HG03108 (cell line): ENCODE measurements around the gene TTC7B.

Experiments
- ATAC-seq: cut with Tn5 transposase; IDR thresholded peaks from one replicate; pipeline ENCODE4 v1.9.1; 2021; ENCODE audit warnings: moderate library complexity; ENCODE audit not compliant: unreplicated experiment

The TTC7B gene

DNA sequence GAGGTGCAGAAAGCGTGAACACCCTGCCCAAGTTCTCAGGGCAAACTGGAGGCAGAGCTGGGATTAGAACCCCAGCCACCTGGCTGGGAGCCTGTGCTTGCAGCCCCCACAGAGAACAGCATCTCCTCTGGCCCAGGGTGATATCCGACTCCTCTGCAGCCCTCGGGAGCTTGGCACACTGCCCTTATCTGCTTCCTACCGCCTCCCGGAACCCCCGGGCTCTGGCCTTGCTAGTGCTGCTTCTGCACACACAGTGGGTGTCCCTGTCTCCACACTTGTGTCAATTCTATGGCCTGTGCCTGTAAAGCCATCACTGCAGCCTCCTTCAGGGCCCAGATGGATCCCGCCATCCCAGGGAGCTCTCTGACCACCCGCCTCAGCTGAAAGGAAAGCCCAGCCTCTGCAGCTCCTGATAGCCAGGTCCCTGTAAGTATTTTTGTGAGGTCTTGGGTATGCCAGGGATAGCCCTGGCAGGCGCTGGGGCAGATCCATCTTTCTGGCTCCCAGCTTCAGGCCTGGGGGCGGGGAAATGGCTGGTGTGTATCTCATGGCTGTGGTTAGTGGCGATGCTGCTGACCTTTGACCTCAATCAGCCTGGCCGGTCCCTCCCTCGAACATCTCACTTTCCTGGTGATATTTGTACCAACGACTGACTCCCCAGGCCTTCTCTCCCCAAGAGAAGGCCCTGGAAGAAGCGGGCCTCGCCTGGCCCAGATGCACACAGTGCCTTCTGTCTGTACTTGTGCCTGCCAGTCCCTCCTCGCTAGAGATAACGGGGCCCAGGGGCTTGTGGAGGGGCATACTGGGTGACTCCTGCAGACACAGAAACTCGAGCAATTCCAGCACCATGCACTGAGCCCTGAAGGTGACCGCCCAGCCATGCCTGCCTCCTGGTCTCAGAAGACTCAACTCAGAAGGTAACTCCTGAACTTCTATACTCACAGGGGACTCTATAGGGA, 235.6 kb downstream of the TTC7B start:
- no peak for ATAC-seq

DNA sequence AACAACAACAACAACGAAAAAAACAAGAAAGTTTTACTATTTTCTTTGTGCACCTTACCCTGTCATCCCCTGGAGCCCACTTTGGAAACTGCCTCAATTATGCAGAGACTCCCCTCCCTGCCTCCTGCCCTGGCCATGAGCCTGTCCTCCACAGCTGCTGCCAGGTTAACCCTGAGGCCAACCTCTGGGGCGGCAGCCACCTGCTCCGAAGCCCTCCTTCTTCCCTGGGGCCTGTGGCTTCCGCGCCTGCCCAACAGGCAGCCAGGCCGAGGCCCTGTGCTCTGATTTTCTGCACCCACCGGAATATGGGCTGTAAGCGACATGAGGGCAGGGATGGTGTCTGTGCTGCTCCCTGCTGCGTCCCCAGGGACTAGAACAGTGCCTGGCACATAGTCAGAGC, 236.4 kb downstream of the TTC7B start:
- ATAC-seq, result no peak

DNA sequence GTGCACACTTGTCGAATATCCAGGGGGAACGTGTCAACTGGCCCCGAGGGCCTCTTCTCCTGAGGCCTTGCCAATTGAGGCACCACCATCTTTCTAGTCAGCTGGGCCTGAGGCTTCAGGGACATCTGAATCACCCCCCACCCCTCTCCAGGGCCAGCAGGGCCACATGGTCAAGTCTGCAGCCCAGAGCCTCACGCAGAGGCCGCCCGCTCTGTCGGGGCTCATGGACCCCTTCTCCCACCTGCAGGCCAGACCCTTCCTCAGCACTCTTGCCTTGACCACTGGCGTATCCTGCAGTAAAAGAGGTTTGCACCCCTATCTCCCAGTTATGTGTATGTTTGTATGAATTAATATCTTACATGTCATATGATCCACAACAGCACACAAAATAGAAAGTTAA, 237.1 kb downstream of the TTC7B start:
- ATAC-seq, result no peak

GRCh38 chr14:90578283-90578985, 237.8 kb downstream of the TTC7B start:
- ATAC-seq, result no peak

DNA sequence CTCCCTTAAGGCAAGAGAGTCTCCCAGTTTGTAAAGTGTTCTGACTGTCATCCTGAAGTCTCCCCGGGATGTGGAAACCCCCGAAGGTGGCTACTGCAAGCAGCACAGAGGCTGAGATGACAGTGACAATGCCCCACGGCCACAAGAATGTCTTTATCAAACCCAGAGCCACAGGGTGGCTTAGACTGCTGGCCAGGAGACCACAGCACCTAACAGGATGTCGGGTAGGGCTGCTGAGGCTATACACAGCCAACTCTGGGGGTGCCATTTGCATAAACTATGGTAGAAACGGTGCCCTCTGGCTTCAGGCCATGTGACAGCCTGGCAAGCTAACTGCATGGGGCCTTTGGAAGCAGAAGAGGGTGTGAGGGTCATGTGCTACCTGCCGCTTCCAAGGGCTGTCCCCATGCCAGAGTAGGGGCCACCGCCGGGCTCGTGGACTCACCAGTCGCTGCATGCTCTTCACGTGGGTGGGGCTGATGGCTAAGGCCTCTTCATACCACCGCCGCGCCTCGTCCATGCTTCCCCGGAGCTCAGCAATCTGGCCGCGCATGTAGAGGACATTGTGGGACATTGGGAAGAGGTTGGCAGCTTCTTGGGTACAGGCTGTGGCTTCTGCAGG, 238.5 kb downstream of the TTC7B start:
- no peak for ATAC-seq

- ATAC-seq, result no peak
Observed at GRCh38 chr14:90576981-90577660, 239.1 kb downstream of the TTC7B start.

- ATAC-seq, result no peak
Observed at GRCh38 chr14:90576581-90576980, 239.6 kb downstream of the TTC7B start.

- no peak for ATAC-seq
Observed at GRCh38 chr14:90575781-90576180, 240.4 kb downstream of the TTC7B start.

DNA sequence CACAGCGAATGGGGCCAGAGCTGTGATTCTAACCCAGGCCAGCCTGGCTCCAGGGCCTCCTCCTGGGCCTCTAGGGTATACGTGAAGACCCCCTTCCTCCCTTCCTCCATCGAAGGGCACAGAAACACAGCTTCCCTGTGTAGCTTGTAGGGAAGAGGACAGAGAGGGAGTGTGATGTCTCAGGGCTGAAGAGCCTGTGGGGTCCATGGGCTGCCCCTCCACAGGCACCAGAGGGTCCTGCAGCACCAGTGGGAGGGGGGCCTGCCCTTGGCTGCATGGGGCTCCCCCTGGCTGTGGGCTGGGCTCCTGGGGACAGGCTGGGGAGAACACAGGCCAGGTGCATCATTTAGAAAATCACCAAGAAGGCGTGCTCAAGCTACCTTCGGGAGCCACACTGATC, 240.9 kb downstream of the TTC7B start:
- ATAC-seq, result no peak

GRCh38 chr14:90574188-90575131, 241.8 kb downstream of the TTC7B start:
- ATAC-seq, result no peak

DNA sequence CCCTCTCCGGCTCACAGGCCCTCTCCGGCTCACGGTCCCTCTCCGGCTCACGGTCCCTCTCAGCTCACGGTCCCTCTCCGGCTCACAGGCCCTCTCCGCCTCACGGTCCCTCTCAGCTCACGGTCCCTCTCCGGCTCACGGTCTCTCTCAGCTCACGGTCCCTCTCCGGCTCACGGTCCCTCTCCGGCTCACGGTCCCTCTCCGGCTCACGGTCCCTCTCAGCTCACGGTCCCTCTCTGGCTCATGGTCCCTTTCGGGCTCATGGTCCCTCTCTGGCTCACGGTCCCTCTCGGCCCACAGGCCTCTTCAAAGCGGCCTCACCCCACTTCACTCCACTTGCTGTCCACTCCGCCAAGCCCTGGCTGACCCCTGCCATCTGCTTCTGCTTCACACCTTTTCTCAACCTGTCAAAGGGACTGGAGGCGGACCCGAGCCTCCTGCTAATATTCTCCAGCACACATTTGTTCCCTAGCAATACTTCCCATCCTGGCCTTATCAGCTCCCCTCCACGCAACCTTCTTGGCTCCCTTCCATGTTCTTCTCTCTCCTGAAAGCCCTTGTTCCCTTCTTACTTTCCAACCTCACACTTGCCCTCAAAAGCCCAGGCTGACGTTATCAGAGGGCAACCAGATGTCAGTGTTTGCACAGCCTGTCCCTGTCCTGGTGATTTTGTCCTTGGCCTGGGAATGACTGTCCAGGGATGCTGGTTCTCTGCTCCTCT, 242.7 kb downstream of the TTC7B start:
- no peak for ATAC-seq

DNA sequence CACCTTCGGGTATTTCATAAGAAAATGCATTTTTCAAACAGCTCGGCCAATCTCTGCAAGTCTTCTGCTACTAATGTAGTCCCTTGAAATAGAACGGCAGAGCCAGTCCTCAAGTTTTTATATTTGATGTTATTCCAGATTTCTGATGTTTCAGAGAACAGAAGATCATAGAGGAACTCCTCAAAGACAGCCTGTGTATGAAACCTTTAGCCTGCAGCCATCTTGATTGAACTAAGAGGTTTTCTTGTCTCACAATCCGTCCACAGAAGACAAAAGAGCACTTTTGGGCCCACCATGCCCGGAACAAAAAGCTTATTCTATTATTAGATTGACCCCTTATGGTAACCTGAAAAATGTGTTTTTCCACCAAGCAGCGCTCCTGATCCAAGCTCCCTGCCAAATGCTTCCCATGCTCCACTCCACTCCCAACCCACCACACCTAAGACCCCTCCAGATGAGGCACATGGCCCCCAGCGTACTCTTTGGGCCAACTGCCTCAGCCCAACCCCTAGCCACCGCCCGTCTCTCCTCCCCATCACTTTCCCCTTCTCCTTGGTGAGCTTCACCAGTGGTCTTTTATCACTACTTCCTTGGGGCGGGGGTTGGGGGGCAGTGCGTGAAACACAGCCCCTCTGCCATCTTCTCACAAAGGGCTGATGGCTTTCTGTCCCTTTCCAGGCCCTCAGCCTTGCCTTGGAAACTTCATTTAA, 243.6 kb downstream of the TTC7B start:
- ATAC-seq, result no peak

DNA sequence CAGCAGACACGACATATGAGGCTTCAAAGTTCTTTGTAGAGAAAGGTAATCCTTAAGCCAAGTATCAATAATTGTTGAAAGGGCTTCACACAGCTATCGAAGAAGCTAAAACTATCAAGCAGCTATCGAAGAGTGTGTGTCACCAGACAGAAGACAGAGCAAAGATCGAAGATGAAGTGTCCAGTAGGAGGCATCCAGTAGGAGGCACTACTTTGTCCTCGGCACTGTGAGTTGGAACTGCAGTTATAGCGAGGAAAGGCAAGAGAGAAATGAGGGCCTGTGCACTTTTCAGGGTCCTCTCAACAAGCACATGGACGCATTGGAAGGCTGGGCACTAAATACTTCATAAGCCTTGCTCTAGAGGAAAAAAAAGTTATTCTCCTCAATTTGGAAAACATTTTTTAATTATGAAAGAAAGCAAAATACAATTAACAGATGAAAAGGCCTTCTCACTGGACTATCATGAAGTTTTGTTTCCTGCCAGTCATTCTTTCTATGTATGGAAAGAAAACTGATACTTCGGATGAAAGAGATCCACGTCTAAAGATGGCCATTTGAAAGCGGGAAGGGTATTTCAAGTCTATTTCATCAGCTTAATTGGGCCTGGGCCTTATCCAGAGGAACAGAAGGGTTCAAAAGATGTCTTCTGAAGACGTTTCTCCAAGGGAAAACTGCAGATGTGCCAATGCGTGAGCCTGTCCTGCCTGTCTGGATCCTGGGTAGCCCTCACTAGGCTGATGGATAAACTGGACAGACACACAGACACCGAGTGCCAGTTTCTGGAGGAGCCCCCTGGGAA, 244.9 kb downstream of the TTC7B start:
- no peak for ATAC-seq

DNA sequence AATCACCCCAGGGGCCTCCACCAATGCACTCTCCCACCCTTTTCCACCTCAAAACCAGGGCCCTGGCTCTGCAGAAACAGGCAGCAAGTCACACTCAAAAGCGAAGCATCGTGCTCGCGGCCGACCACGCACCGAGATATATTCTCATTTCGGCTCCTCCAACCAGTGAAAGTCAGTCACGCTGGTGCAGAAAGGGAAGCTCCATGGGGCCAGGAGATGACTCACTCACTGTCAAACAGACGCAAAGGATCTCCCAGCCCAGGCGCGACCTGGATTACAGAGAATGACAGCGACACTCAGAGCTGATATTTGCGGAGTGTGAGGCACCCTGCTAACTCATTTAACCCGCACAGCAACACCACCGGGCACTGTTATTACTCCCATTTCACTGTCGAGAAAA, 245.8 kb downstream of the TTC7B start:
- ATAC-seq, result no peak

DNA sequence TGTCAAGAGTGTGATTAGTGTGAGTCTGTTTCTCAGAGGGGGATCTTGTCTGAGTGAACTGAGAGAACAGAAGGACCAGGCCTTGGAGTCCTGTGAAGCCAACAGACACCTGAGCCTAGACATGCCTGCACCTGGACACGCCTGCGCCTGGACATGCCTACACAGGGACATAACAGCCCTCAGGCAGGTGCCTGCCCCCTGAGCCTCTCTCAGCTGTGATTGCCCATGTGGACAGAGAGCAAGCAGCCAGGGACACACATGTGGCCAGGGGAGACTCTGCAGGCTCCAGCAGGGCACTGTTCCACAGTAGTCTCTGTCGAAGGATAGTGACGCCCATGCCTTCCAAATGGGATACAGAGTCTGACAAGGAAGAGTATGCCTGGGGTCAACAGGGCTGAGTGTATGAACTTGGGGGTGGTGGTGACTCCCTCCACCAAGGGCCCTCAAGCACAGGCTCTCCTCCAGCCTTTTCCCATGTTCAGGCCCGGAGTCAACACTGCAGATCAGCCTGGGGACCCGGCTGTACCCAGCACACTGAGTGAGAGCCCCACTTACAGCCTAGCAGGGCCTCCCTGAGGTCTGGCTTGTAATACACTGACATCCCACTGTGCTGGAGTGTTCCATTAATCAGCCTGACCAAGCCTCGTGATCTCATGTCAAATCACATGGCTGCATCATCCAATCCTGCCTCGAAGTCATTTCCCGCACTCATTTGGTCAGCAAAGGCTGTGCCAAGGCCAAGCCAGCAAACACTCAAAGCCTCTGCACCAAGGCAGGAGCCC, 246.4 kb downstream of the TTC7B start:
- ATAC-seq, result no peak

- no peak for ATAC-seq
Observed at GRCh38 chr14:90569201-90569600, 247.0 kb downstream of the TTC7B start.

DNA sequence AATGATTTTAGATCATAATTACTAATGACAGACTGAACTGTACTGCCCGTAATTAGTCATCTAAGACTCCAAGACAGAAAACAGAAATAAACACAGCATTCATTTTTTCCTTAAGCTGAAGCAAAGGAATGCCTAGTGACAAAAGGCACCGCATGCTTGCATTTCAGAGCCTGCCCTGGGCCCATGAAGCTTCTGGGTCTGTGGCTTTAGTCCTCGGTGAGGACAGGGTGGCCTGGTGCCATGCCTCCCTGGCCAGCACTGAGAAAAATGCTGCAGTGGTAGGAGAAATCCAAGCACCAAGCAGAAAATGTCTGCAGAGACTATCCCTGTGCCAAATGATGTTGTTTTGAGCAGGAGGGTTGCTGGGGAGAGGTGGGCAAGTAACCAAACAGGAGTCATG, 247.8 kb downstream of the TTC7B start:
- no peak for ATAC-seq
